HG03521 (cell line): Measurements from ENCODE around the gene PDGFA.

ENCODE experiments used
- ATAC-seq: cut with Tn5 transposase; IDR thresholded peaks from one replicate; pipeline ENCODE4 v1.9.1; 2021; ENCODE audit warnings: mild to moderate bottlenecking, moderate library complexity; ENCODE audit not compliant: unreplicated experiment

The PDGFA gene

DNA sequence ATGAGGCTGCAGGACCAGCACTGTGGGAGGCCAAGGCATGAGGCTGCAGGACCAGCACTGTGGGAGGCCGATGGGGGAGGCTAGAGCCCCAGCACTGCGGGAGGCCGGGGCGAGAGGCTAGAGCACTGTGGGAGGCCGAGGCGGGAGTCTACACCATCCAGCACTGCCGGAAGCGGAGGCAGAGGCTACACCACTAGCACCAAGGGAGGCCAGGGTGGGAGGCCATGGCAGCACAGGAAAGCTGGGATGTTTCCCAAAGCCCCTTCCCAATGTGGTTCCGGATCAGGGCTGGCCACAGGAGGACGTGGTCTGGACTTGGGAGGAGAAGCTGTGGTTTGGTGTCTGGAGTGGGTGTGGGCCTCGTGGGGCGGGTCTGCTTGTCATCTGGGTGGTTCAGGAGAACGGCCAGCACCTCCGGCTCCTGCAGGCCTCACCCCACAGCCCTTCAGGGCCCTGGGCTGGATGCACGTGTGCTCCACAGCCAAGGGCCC lies 43.6 kb downstream of the PDGFA start:
- no peak for ATAC-seq

DNA sequence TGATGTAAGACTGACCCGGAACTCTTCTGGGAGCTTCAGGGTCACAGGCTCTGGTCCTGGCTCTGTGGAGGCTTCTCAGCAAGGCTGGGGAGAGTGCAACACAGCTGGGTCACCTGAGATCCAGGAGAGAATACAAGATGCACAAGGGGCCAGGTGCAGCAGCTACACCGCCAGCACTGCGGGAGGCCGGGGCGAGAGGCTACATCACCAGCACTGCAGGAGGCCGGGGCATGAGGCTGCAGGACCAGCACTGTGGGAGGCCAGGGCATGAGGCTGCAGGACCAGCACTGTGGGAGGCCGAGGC lies 44.3 kb downstream of the PDGFA start:
- ATAC-seq, result no peak

GRCh38 chr7:474605-475424 lies 44.8 kb downstream of the PDGFA start:
- no peak for ATAC-seq

DNA sequence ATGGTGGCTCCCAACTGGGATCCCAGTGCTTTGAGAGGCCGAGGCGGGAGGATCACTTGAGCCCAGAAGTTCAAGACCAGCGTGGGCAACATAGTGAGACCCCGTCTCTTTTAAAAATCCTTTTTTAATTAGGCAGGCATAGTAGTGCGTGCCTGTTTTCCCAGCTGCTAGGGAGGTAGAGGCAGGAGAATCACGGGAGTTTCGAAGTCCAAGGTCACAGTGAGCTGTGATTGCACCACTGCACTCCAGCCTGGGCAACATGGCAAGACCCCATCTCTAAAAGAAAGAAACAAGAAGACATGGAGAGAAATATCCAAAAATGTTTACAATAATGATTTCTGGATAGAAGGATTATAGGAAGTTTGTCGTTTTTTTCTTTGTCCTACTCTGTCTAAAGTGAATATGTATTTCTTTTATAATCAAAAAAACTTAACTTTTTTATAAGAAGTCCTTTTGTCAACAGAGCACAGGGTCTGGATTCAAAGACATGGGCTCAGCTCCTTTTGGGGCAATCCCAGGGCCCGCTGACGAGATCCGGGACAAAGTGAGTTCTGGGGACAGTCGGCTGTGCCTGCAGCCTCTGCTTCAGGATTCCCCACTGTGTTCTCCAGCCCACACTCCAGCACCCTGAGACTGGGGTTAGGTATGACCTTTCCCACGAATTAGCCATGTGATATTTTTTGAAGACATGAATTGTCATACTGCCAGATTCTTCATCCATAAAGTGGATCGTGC lies 45.6 kb downstream of the PDGFA start:
- ATAC-seq, result no peak

GRCh38 chr7:473211-473734 lies 46.4 kb downstream of the PDGFA start:
- ATAC-seq, result no peak

GRCh38 chr7:472640-472957 lies 47.0 kb downstream of the PDGFA start:
- no peak for ATAC-seq

GRCh38 chr7:471866-472639 lies 47.6 kb downstream of the PDGFA start:
- ATAC-seq, result no peak

- ATAC-seq, result no peak
Observed at GRCh38 chr7:471191-471865, 48.3 kb downstream of the PDGFA start.

DNA sequence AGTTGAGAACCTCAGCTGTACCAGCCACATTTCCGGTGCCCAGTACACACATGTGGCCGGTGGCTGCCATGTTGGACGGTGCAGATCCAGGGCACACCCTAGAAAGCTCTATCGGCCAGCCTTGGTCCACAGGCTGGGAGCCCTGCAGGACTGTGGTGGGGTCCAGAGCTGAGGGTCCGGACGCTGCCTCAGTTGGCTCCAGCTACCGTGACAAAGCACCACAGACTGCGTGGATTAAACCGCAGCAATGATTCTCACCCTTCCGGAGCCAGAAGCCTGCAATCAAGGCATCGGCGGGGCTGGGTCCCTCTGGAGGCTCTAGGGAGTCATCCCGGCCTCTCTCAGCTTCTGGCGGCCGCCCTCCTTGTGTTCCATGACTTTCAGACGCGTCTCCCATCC lies 50.1 kb downstream of the PDGFA start:
- ATAC-seq, result no peak

DNA sequence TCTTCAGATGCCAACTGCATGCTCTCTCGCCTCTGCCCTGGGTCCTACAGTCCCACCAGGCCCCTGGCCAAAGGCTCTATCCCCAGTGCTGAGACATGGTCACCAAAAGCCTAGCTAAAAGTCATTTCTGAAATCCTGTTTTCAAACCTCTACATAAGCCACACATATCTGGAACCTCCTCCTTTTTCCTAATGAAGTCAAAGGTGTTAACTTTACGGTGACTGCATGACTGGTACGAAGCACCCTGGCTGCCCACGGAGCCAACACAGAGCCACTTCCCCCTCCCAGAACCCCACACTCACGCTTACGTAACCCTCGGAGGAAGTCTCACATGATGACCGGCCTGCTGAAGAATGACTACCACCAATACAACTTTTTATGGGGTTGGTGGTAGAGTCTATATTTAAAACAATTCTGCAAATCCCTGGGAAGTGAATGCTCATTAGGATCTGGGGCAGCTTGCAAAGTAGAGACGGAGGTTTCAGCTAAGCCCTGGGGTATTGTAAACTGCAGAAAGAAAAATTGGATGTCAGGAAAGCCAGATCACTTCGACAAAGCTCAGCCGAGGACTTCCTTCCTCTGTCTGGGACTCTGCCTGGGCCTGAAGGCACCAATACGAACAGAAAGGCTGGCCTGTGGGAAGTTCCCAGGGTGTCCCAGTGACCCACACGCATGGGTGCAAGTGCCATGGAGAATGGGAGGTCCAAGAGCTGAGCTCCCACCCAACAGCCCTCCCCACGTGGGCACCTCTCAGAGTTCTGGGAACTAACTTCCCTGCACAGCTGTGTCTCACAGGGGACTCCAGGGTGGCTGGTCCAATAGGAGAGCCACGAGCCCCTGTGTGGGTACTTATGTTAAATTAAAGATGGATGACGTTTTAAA lies 50.7 kb downstream of the PDGFA start:
- ATAC-seq, result no peak

DNA sequence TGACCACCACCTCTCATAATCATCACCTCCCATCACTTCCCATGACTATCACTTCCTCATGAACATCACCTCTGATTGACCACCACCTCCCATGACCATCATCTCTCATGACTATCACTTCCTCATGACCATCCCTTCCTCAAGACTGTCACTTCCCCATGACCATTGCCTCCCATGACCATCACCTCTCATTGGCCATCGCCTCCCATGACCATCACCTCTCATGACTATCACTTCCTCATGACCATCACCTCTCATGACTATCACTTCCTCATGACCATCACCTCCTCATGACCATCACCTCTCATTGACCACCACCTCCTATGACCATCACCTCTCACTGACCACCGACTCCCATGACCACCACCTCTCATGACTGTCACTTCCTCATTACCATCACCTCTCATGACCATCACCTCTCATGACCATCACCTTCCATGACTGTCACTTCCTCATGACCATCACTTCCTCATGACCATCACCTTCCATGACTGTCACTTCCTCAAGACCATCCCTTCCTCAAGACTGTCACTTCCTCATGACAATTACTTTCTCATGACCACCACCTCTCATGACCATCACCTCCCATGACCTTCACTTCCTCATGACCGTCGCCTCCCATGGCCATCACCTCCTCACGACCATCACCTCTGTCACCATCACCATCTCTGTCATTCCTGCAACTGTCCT lies 51.6 kb downstream of the PDGFA start:
- ATAC-seq, result no peak

DNA sequence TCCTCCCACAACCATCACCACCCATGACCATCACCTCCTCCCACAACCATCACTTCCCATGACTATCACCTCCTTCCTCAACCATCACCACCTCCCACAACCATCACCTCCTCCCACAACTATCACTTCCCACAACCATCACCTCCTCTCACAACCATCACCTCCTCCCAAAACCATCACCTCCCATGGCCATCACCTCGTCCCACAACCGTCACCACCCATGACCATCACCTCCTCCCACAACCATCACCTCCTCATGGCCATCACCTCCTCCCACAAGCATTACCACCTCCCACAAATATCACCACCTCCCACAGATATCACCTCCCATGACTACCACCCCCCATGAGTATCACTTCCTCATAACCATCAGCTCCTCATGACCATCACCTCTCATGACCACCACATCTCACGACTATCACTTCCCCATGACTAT lies 52.2 kb downstream of the PDGFA start:
- ATAC-seq, result no peak

DNA sequence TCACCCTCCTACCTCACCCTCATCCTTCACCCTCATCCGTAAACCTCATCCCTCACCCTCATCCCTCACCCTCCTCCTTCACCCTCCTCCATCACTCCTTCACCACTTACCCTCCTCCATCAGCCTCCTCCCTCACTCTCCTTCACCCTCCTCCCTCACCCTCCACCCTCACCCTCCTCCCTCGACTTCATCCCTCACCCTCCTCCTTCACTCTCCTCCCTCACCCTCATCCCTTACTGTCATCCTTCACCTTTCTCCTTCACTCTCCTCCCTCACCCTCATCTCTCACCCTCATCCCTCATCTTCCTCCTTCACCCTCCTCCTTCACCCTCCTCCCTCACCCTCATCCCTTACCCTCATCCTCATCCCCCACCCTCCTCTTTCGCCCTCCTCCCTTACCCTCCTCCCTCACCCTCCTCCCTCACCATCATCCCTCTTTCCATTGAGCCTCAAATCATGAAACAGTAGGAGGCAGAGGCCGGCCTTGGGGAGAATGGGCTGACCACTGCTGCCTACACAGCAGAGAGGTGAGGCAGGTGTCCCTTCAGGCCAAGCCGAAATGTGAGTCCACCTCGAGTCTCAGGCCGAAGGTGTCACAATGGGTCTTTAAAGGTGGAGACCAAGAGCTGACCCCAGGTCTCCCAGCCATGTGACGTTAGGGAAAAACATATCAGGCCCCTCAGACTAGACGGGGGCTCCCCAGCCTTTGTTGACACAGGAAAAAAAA lies 53.0 kb downstream of the PDGFA start:
- ATAC-seq, result no peak

DNA sequence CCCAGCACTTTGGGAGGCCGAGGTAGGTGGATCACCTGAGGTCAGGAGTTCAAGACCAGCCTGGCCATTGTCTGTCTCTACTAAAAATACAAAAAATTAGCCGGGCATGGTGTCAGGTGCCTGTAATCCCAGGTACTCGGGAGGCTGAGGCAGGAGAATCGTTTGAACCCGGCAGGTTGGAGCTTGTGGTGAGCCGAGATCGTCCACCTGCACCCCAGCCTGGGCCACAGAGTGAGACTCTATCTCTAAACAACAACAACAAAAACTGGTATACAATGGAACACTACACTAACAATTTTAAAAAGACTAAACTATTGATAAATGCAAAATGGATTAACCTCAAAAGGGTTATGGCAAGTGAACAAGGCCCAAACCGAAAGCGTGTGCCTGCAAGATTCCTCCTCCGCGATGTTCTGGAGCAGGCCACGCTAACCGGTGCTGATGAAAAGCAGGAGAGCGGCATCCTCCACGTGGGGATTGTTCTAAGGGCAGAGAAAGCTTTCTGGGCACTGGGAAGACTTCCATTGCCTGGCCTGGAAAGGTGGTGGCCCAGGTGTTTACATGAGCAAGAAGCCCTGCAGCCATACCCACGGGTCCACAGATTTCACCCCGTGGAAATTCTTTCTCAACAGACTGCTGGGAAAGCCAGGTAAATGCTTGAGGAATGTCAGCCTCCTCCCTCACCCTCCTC lies 53.8 kb downstream of the PDGFA start:
- ATAC-seq, result no peak

GRCh38 chr7:464454-465401 lies 54.9 kb downstream of the PDGFA start:
- ATAC-seq, result no peak

GRCh38 chr7:463817-464453 lies 55.7 kb downstream of the PDGFA start:
- ATAC-seq, result no peak
